Fibroblast of skin of right biceps (primary cell): Measurements from ENCODE around the gene USP5.

Source experiments
- DNase-seq: peaks from one replicate; pipeline ENCODE4 v3.0.0-alpha.2; 2013

Gene USP5, protein sequence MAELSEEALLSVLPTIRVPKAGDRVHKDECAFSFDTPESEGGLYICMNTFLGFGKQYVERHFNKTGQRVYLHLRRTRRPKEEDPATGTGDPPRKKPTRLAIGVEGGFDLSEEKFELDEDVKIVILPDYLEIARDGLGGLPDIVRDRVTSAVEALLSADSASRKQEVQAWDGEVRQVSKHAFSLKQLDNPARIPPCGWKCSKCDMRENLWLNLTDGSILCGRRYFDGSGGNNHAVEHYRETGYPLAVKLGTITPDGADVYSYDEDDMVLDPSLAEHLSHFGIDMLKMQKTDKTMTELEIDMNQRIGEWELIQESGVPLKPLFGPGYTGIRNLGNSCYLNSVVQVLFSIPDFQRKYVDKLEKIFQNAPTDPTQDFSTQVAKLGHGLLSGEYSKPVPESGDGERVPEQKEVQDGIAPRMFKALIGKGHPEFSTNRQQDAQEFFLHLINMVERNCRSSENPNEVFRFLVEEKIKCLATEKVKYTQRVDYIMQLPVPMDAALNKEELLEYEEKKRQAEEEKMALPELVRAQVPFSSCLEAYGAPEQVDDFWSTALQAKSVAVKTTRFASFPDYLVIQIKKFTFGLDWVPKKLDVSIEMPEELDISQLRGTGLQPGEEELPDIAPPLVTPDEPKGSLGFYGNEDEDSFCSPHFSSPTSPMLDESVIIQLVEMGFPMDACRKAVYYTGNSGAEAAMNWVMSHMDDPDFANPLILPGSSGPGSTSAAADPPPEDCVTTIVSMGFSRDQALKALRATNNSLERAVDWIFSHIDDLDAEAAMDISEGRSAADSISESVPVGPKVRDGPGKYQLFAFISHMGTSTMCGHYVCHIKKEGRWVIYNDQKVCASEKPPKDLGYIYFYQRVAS

DNA sequence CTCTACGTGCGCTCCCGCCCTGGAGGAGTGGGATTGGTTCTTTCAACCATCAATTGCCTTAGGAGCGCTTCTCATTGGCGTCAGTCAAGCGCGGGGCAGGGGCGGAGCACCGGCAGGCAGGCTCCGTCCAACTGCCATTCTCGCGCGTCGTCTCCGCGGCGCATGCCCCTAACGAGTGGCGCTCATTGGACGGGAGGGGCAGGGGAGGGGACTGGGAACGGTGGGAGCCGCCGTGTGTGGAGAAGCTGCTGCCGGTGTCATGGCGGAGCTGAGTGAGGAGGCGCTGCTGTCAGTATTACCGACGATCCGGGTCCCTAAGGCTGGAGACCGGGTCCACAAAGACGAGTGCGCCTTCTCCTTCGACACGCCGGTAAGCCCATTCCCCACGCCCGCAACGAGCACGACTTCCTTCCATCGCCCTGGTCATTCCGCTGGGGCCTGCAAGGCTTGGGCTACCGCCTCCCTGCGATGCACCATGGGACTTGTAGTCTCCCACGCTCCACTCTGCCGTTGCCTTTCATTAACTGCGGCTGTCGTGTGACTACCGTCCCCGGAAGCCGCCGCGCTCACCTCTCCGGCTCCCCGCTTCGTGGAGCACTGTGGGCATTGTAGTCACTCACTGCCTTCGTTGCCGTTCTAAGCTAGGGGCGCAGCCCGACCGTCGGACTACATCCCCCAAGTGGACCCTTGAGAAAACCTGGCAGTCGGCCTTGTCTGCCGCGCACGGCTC is at the start of gene USP5:
USP5 (plus strand) TSS at position 230 of the 730 bp plus-strand sequence; CDS start at position 260, 30 bp downstream.
- DNase-seq = peak; percentile 100

DNA sequence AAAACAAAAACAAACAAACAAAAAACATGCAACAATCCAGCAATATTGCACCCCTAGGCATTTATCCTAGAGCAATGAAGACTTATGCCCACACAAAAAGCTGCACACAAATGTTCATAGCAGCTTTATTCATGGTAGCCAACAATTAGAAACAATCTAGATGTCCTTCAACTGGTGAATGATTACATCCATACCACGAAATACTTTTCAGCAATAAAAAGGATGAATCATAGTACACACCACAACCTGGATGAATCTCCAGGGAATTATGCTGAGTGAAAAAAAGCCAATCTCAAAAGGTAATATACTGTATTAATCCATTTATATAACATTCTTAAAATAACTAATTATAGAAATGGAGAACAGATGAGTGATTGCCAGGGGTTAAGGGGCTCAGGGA is 44.8 kb upstream of the USP5 start:
- peak; percentile 53 for DNase-seq

DNA sequence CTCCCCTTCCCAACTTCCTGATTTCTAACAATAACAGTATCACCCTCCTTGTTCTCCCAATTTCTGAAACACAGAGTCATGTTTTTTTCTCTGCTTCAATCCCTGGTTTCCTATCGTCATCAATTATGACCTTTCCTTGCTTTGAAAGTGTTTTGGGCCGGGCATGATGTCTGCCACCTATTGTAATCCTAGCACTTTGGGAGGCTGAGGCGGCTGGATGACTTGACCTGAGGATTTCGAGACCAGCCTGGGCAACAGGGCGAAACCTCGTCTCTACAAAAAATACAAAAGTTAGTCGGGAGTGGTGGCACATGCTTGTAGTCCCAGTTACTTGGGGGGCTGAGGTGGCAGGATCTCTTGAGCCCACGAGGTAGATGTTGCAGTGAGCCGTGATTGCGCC is 42.9 kb upstream of the USP5 start:
- DNase-seq = no peak

DNA sequence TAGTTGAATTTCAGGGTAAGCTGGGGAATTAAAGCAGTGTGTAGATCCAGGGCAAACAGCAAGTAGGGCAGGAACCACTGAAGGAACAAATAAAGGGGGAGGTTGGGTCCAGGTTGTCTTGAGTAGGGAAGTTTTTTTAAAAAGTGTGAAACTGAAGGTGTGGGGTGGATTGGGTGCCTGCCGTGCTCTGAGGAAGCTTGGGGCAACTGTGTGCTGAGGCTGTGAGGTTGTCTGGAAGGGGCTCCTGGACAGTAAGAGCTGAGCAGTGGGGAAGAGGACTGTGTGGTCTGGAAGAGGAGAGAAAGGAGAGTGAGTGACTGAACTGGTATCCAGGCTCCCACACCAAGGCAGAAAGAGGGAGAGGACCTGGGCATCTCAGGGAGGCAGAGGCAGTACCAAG is 41.2 kb upstream of the USP5 start:
- no peak for DNase-seq

DNA sequence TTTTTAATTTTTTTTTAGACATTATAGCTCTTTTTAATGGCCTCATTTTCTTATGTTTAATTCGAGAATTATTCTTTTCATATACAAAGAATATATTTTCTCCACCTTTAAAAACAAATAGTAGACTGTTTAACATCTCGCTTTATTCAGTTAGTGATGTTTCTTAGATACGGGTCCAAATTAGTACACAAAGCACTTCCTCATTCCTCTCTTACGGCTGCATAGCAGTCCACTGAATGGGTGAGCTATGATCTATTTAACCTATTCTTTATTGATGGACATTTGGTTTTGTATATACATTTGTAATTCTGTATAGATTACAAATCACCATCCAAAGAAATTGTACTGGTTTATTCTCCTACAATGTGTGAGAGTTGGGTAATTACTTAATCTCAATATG is 38.6 kb upstream of the USP5 start:
- DNase-seq = no peak

DNA sequence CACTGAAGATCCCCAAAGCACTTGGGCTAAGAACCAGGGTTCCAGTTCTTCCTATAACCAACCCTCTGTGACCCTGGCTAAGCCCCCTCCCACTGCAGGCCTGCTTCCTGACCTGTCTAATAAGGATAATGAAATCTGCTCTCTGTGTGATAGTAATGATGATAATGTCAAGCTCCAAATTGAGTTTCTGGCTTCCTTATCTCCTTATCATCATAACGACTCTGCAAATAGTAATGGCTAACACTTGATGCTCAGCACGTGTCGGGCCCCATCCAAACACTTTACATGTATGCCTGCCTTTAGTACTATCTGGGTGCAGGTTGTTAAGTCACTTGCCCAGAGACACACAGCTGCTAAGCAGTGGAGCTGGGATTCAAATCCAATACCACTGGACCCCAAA is 35.4 kb upstream of the USP5 start:
- DNase-seq = no peak

DNA sequence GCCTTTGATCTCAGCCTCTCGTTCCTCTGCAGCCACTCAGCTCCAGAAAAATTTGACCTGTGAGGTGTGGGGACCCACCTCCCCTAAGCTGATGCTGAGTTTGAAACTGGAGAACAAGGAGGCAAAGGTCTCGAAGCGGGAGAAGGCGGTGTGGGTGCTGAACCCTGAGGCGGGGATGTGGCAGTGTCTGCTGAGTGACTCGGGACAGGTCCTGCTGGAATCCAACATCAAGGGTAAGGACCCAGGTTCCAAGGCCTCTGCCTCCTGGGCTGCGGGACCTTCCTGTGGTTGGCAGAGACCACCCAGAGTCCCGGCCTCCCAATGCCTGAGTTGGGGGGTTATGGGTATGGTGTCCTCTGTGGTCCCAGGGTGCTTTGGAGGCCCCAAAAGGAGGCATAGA is 34.9 kb upstream of the USP5 start:
- no peak for DNase-seq

DNA sequence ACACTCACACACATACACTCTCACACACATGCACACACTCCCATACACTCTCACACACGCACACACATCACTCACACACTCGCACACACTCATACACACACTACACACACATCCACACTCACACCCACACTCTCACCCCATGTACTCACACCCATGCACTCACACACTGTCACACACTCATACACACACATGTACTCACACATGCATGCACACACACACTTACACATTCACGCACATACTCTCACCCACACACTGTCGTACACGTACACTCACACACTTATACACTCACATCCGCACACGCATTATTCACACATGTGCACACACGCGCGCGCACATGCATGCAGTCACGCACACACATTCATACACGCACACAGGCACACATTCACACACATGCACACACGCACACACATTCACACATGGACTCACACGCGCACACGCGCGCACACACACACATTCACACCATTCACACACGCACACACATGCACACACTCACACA is 34.2 kb upstream of the USP5 start:
- DNase-seq = no peak

DNA sequence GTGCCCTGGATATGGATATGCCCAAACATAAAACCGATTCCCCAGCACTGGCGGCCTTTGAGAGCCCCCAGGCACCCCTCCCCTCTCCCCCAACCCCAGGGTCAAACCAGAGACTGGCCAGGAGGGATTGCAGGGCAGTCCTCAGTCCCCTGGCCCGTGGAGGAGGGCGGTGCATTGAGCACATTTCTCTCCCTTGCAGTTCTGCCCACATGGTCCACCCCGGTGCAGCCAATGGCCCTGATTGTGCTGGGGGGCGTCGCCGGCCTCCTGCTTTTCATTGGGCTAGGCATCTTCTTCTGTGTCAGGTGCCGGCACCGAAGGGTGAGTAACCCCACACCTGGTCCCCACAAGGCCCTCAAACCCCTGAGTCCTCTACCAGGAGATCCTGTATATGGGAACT is 33.7 kb upstream of the USP5 start:
- DNase-seq = no peak

DNA sequence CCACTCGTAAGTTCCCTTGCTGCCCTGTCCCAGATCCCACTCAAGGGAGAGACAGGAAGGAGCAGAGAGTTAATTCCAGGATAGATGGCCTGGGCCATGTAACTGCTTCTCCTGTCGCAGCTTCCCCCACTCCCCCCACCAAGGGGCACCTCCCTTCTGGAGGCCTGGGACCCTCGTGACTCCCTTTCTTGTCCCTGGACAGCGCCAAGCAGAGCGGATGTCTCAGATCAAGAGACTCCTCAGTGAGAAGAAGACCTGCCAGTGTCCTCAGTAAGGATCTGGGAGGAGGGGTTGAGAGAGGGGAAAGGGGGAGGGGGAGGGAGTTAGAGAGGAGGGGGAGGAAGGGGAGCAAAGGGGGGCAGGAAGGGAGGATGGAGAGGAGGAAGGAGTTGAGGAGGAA is 33.3 kb upstream of the USP5 start:
- no peak for DNase-seq

DNA sequence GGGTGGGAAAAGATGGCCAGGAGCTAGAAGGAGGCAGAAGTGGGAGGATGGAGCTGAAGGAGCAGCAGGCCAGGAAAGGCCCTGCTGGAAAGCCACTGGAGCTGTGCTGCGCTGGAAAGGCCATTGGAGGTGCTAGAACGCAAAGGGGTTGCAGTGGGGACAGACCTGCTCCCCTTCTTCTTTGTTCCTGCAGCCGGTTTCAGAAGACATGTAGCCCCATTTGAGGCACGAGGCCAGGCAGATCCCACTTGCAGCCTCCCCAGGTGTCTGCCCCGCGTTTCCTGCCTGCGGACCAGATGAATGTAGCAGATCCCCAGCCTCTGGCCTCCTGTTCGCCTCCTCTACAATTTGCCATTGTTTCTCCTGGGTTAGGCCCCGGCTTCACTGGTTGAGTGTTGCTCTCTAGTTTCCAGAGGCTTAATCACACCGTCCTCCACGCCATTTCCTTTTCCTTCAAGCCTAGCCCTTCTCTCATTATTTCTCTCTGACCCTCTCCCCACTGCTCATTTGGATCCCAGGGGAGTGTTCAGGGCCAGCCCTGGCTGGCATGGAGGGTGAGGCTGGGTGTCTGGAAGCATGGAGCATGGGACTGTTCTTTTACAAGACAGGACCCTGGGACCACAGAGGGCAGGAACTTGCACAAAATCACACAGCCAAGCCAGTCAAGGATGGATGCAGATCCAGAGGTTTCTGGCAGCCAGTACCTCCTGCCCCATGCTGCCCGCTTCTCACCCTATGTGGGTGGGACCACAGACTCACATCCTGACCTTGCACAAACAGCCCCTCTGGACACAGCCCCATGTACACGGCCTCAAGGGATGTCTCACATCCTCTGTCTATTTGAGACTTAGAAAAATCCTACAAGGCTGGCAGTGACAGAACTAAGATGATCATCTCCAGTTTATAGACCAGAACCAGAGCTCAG is 32.6 kb upstream of the USP5 start:
- no peak for DNase-seq

DNA sequence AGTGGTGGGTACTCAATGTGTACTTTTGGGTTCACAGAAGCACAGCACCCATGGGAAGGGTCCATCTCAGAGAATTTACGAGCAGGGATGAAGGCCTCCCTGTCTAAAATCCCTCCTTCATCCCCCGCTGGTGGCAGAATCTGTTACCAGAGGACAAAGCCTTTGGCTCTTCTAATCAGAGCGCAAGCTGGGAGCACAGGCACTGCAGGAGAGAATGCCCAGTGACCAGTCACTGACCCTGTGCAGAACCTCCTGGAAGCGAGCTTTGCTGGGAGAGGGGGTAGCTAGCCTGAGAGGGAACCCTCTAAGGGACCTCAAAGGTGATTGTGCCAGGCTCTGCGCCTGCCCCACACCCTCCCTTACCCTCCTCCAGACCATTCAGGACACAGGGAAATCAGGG is 31.8 kb upstream of the USP5 start:
- no peak for DNase-seq

DNA sequence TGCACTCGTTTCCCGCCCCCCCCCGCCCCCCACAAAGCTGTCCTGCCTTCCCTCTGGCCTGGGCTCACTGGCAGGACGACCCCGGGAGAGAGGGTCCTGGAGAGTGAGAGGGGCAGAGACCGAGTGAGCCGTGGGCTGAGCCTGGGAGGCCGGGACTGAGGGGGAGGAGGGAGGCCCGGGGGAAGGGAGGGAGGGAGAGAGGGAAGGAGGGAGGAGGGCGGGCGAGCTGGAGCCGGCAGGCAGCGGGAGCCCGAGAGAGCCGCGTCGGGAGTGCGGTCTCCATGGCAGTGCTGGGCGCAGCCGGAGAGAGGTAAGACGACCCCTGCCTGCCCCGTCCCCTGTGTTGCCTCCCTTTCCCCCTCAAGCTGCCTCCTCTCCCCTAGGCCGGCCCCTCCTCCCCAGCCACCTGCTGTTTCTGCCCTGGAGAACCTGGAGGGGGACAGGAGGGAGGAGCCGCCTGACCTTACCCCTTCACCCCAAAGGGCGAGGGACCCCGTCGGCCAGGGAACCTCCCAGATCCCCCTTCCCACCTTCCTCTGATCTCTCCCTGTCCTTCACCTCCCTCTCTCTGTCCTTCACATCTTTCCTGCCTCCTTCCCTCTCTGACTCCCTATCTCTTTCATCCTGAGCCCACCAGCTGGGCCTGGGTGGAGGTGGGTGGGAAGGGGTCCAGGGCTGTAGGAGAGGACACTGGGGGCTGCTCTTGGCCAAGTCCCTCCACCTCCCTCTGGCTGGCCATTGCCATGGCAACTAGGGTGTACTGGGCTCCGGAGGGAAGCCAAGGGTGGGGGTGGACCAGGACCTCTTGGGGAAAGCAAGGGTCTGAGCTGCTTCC is 30.1 kb upstream of the USP5 start, which contains the start of gene GPR162:
GPR162 (plus strand) TSS at position 231 of the 835 bp plus-strand sequence. CDS start 2,078 bp downstream, outside the sequence.
- DNase-seq = peak; percentile 62

DNA sequence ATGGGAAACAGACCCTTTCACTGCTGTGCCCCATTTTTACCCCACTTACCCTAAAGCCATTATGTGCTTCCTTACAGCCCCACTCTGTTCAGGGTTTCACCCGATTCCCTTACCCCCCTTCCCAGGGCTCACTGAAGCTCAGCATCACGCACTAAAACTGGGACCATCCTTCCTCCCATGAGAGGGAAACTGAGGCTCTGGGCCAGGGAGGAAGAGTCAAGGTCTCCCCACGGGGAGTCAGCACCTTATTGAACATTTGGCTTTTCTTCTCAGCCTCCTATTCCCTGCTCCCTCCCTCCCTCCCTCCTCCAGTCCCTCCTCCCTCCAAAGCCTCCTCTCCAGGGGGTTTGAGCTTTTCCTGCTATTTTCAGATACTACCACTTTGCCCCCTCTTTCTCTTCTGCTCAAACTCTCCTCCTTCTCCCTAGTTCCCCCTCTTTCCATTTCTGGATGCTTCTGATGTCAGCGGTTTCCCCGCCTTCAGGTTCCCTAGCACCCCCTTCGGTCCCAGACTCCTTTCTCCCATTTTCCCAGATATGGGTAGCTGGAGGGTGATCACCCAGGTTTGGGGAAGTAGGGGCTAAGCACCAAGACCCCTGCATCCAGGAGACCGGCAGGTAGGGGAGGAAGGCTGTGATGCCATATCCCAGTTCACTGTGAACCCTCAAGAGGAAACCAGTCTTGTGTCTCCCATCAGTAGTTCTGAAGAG is 29.4 kb upstream of the USP5 start:
- DNase-seq = no peak

DNA sequence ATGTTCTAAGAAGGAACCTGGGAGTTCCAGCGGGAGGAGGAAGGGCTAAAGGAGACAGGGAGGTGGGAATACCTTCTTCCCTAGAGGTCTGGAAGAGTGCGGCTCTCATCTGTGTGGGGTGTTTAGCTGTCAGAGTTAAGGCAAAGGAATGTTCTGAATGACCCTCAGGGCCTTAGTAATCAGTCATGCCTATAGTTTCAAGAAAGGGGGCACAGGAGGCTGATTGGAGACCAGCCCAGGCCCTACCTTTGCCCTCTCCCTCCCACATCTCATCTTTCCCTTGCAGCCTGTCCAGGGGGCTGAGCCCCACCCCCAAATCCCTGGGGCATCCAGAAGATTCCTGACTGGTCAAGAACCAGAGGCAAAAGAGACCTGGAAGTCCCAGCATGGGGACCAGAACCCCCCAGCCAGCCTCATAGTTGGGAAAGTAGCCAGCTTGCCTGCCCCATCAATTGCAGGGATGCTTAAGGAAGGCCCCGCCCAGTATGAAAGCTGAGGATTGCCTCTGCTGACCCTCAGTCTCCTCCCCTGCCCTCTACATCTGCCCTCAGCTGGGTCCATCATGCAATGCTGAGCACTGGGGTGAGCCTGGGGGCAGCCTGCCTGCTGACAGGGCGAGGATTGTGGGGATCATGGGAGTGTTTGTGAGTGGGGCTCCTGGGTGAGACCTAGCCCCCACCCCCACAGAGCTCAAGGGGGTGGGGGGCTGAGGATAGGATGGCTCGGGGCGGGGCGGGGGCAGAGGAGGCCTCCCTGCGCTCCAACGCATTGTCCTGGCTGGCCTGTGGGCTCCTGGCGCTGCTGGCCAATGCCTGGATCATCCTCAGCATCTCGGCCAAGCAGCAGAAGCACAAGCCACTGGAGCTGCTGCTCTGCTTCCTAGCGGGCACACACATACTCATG is 28.5 kb upstream of the USP5 start:
- DNase-seq = no peak

DNA sequence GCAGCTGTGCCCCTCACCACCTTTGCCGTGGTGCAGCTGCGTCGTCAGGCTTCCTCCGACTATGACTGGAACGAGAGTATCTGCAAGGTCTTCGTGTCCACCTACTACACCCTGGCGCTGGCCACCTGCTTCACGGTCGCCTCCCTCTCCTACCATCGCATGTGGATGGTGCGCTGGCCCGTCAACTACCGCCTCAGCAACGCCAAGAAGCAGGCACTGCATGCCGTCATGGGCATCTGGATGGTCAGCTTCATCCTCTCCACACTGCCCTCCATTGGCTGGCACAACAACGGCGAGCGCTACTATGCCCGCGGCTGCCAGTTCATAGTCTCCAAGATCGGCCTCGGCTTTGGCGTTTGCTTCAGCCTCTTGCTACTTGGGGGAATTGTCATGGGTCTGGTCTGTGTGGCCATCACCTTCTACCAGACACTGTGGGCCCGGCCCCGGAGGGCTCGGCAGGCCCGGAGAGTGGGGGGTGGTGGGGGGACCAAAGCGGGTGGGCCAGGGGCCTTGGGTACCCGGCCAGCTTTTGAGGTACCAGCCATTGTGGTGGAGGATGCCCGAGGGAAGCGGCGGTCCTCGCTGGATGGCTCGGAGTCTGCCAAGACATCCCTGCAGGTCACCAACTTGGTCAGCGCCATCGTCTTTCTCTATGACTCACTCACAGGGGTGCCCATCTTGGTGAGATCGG is 27.7 kb upstream of the USP5 start:
- no peak for DNase-seq

DNA sequence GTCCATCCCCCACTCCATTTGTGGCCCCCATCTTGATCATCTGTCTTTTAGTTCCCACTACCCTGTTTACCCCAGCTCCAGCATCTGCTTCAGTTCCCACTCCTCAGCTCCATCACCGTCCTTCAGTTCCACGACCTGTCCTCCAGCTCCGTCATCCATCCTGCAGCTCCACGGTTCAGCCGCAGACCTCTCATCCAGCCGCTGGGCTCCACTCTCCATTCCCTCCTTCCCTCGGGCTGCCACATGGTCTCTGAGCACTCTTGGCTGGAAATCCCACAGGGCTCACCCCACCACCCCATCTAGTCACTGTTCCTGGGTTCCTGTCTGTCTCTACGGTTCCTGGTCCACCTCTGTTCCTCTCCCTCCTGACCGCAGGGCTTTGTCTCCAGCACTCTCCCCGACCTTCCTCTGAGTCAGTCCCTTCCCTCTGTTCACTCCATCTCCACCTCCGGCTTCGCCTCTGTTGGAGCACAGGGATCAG is 27.0 kb upstream of the USP5 start:
- DNase-seq = peak; percentile 49

DNA sequence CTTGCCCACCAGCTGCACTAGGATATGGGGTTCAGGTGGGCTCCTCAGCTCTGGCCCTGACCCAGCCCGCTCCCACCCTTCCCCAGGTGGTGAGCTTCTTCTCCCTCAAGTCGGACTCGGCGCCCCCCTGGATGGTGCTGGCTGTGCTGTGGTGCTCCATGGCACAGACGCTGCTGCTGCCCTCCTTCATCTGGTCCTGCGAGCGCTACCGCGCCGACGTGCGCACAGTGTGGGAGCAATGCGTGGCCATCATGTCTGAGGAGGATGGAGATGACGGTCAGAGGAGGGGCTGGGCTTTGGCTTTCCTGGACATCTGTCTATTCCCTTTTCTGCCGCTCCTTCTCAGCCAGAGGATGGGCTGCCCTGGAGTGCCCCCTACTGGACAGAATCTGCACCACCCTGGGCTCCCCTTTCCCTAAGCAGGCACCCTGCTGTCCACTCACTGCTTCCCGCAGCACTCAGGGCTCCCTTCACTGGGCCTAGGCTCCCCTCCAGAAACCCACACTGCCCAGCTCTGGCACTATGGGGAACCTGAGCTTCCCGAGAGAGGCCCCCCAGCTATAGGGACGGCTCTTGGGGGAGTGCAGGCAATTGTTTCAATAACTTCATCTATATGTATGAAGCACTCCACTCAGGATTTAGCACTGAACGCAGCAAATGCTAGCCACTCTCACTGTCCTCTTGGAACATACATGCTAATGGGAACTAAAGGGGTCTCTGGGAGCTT is 26.4 kb upstream of the USP5 start:
- peak; percentile 80 for DNase-seq
